GM12864 (cell line): ENCODE data around the gene SPNS3.

ENCODE experiments used
- DNase-seq: peaks from one replicate; pipeline ENCODE4 v3.0.0-alpha.2; 2011; ENCODE audit warnings: low read depth
- H3K4me3 ChIP-seq: 2 replicates; pipeline ENCODE4 v1.5.1; 2011; ENCODE audit warnings: mild to moderate bottlenecking, low read depth, low read length, control low read depth
- TF ChIP-seq, protein P1 (sequence below): IDR thresholded peaks from 2 replicates; pipeline ENCODE4 v1.5.1; 2011; ENCODE audit warnings: low read depth, mild to moderate bottlenecking, moderate library complexity, low read length, control low read depth, inconsistent platforms; ENCODE audit errors: missing control alignments

The SPNS3 gene

GRCh38 chr17:4527566-4528125 is 93.9 kb downstream of the SPNS3 start:
- no peak overlapping the region for H3K4me3 ChIP-seq
- TF ChIP-seq, protein P1, sequence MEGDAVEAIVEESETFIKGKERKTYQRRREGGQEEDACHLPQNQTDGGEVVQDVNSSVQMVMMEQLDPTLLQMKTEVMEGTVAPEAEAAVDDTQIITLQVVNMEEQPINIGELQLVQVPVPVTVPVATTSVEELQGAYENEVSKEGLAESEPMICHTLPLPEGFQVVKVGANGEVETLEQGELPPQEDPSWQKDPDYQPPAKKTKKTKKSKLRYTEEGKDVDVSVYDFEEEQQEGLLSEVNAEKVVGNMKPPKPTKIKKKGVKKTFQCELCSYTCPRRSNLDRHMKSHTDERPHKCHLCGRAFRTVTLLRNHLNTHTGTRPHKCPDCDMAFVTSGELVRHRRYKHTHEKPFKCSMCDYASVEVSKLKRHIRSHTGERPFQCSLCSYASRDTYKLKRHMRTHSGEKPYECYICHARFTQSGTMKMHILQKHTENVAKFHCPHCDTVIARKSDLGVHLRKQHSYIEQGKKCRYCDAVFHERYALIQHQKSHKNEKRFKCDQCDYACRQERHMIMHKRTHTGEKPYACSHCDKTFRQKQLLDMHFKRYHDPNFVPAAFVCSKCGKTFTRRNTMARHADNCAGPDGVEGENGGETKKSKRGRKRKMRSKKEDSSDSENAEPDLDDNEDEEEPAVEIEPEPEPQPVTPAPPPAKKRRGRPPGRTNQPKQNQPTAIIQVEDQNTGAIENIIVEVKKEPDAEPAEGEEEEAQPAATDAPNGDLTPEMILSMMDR, result no peak
- no peak for DNase-seq

DNA sequence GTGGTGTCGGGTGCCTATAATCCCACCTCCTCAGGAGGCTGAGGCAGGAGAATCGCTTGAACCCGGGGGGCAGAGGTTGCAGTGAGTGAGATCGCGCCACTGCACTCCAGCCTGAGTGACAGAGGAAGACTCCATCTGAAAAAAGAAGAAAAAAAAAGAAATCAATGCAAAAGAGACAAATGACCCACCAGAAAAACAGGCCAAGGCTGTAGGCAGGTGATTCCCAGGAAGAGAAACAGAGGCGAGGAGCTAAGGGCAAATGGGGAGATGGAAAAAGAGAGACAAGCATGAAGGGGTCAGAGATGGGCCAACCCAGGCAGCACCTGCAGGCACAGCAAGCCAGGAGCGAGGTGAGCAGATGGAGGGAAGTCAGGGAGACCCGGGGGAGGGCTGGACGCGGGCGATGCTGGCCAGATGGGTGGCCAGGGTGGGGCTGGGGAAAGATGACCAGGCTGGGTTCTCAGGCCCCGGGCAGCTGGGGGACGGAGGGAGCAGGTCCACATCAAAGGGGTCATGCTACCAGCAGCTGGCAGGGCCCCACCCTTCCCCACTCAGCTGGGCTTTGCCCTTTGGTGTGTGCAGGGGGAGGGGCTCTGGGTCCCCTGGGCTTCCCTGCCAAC is 95.9 kb downstream of the SPNS3 start:
- DNase-seq, result no peak
- TF ChIP-seq, protein P1, result no peak
- H3K4me3 ChIP-seq, result no peak overlapping the region

- no peak for DNase-seq
- TF ChIP-seq, protein P1, result no peak
- H3K4me3 ChIP-seq, result no peak overlapping the region
These were observed 97.3 kb downstream of the SPNS3 start for GRCh38 chr17:4530799-4531730.

GRCh38 chr17:4531988-4532736 is 98.4 kb downstream of the SPNS3 start:
- DNase-seq, result no peak
- TF ChIP-seq, protein P1, result no peak

GRCh38 chr17:4532860-4533522 is 99.3 kb downstream of the SPNS3 start:
- TF ChIP-seq, protein P1, result no peak
- DNase-seq, result no peak

More at GRCh38 chr17:4531988-4532736, 98.4 kb downstream of the SPNS3 start:
- H3K4me3 ChIP-seq, result no peak overlapping the region

More at GRCh38 chr17:4532860-4533522, 99.3 kb downstream of the SPNS3 start:
- no peak overlapping the region for H3K4me3 ChIP-seq
